ENCODE data around the gene WDFY2. TPM values are rescaled to one million over a fixed set of nuclear protein-coding genes. Genes with fewer than 3 reads are reported as not detected.
"Not testable (repeated sequence)": the region's sequence is repeated elsewhere in the genome, so short reads cannot be mapped to it uniquely, and the experiment has no call there.

WDFY2 gene
- total RNA-seq, 2 donors from 2014 or later, result 25.7 to 31.9 TPM

GRCh38 chr13:51636349-51636890, 52.2 kb downstream of the WDFY2 start:
- peak overlapping the region; percentile 17 to 70 (median 55) for H3K27ac ChIP-seq
- H3K9me3 ChIP-seq, result no peaks in the 10 kb centered on the region
- intact Hi-C loops (cut with DNase I), result no loop called here
- no peaks in the 10 kb centered on the region for H3K27me3 ChIP-seq
- H3K36me3 ChIP-seq (replicated peaks in 1 of 2; ENCODE audit: insufficient read depth in 1 of 2, low read depth in 2 of 2), result no peaks in the 10 kb centered on the region
- no peak for TF ChIP-seq POLR2A (IDR thresholded peaks at IDR 0.05)
- no peak for TF ChIP-seq CTCF (IDR thresholded peaks at IDR 0.05)
- ATAC-seq (peak; percentile 70), DNase-seq (peak in 3 of 4 donors; percentile 24 to 50 (median 40))
- 8% methylated on average over 7 of the region's 7 CpGs for WGBS, 2 donors
- H3K4me3 ChIP-seq, result no peak overlapping the region
- H3K4me1 ChIP-seq, result peaks cover 76% of the 10 kb centered on the region

- TF ChIP-seq POLR2A (IDR thresholded peaks at IDR 0.05) (no peak), CTCF (IDR thresholded peaks at IDR 0.05) (no peak)
- peaks cover 70% of the 10 kb centered on the region for H3K4me1 ChIP-seq
- 91 to 94% methylated on average over 4 of the region's 4 CpGs for WGBS, 2 donors
Measured at GRCh38 chr13:51637852-51638215, 53.6 kb downstream of the WDFY2 start.

GRCh38 chr13:51638216-51638871, 54.1 kb downstream of the WDFY2 start:
- 75 to 78% methylated on average over 7 of the region's 7 CpGs for WGBS, 2 donors
- H3K27ac ChIP-seq, result peak overlapping the region in 2 of 4 donors; percentile 36 to 66
- no peaks in the 10 kb centered on the region for H3K9me3 ChIP-seq
- TF ChIP-seq CTCF (IDR thresholded peaks at IDR 0.05) (no peak), POLR2A (IDR thresholded peaks at IDR 0.05) (no peak)
- H3K4me3 ChIP-seq, result no peak overlapping the region
- DNase-seq (no peak), ATAC-seq (no peak)
- no peaks in the 10 kb centered on the region for H3K36me3 ChIP-seq (replicated peaks in 1 of 2; ENCODE audit: insufficient read depth in 1 of 2, low read depth in 2 of 2)
- H3K4me1 ChIP-seq, result peaks cover 66% of the 10 kb centered on the region
- intact Hi-C loops (cut with DNase I), result no loop called here
- no peaks in the 10 kb centered on the region for H3K27me3 ChIP-seq

More at GRCh38 chr13:51637852-51638215, 53.6 kb downstream of the WDFY2 start:
- DNase-seq (no peak), ATAC-seq (no peak)
- Histone ChIP-seq H3K9me3 (no peaks in the 10 kb centered on the region), H3K27me3 (no peaks in the 10 kb centered on the region), H3K4me3 (no peak overlapping the region), H3K27ac (peak overlapping the region in 3 of 4 donors; percentile 19 to 66 (median 36)), H3K36me3 (replicated peaks in 1 of 2; ENCODE audit: insufficient read depth in 1 of 2, low read depth in 2 of 2) (no peaks in the 10 kb centered on the region)
- intact Hi-C loops (cut with DNase I), result no loop called here

GRCh38 chr13:51639171-51639570, 54.9 kb downstream of the WDFY2 start:
- Histone ChIP-seq H3K4me1 (peaks cover 67% of the 10 kb centered on the region), H3K36me3 (replicated peaks in 1 of 2; ENCODE audit: insufficient read depth in 1 of 2, low read depth in 2 of 2) (no peaks in the 10 kb centered on the region), H3K27ac (no peak overlapping the region), H3K27me3 (no peaks in the 10 kb centered on the region), H3K9me3 (no peaks in the 10 kb centered on the region), H3K4me3 (no peak overlapping the region)
- intact Hi-C loops (cut with DNase I), result no loop called here
- no peak for DNase-seq
- TF ChIP-seq CTCF (IDR thresholded peaks at IDR 0.05) (no peak), POLR2A (IDR thresholded peaks at IDR 0.05) (no peak)
- ATAC-seq, result no peak
- WGBS, 2 donors, result 15 to 24% methylated on average over 1 of the region's 1 CpG

GRCh38 chr13:51640696-51641095, 56.4 kb downstream of the WDFY2 start:
- not testable (repeated sequence) for ATAC-seq; H3K4me3 ChIP-seq; DNase-seq; H3K27me3 ChIP-seq; H3K9me3 ChIP-seq; H3K27ac ChIP-seq; H3K36me3 ChIP-seq (replicated peaks in 1 of 2; ENCODE audit: insufficient read depth in 1 of 2, low read depth in 2 of 2)
- peaks cover 70% of the 10 kb centered on the region for H3K4me1 ChIP-seq
- intact Hi-C loops (cut with DNase I), result loop anchor here (10.0 kb wide), 1 partner anchor 46 kb away; no protein-coding TSS in a partner anchor
- WGBS, 2 donors, result 93 to 99% methylated on average over 5 of the region's 5 CpGs

Data from body of pancreas (tissue), 4 donors.